RWPE2 (cell line): Measurements from ENCODE around the gene PTEN.
A peak's percentile ranks its signal among the peaks of the same experiment; 100 is the strongest.
"Not testable (repeated sequence)": the region's sequence is repeated elsewhere in the genome, so short reads cannot be mapped to it uniquely, and the experiment has no call there.

Experiments used
- ATAC-seq: fragments of 200-7000 bp; cut with Tn5 transposase; 3 replicates; pipeline ENCODE4 v1.9.1; 2021; ENCODE audit warnings: low read depth
- DNase-seq: peaks from one replicate; pipeline ENCODE4 v3.0.0-alpha.2; 2020; ENCODE audit warnings: low spot score
- H3K27ac ChIP-seq: fragments of 450-650 bp; 2 replicates; pipeline ENCODE4 v1.5.1; 2017; ENCODE audit warnings: mild to moderate bottlenecking; ENCODE audit not compliant: poor library complexity, severe bottlenecking
- H3K27me3 ChIP-seq: fragments of 250-450 bp; sonication (Bioruptor Pico); 2 replicates; pipeline ENCODE4 v1.5.1; 2021; ENCODE audit warnings: mild to moderate bottlenecking, moderate library complexity; ENCODE audit not compliant: insufficient read depth, poor library complexity, severe bottlenecking
- H3K36me3 ChIP-seq: fragments of 250-450 bp; sonication (Bioruptor Pico); 2 replicates; pipeline ENCODE4 v1.5.1; 2020; ENCODE audit warnings: low read depth, mild to moderate bottlenecking, moderate library complexity
- H3K4me1 ChIP-seq: fragments of 250-450 bp; sonication (Bioruptor Pico); 2 replicates; pipeline ENCODE4 v1.5.1; 2021; ENCODE audit warnings: mild to moderate bottlenecking, moderate library complexity; ENCODE audit not compliant: insufficient read depth, poor library complexity, severe bottlenecking
- H3K4me3 ChIP-seq: fragments of 250-450 bp; sonication (Bioruptor Pico); 2 replicates; pipeline ENCODE4 v1.5.1; 2021; ENCODE audit warnings: mild to moderate bottlenecking, moderate library complexity; ENCODE audit not compliant: severe bottlenecking
- H3K9me3 ChIP-seq: fragments of 250-450 bp; sonication (Bioruptor Pico); 2 replicates; pipeline ENCODE4 v1.5.1; 2021; ENCODE audit warnings: mild to moderate bottlenecking, moderate library complexity; ENCODE audit not compliant: severe bottlenecking
- TF ChIP-seq, protein P1 (sequence below): fragments of 450-650 bp; IDR thresholded peaks from one replicate; pipeline ENCODE4 v1.5.1; 2017; ENCODE audit warnings: mild to moderate bottlenecking, moderate library complexity; ENCODE audit not compliant: poor library complexity, severe bottlenecking

PTEN gene

DNA sequence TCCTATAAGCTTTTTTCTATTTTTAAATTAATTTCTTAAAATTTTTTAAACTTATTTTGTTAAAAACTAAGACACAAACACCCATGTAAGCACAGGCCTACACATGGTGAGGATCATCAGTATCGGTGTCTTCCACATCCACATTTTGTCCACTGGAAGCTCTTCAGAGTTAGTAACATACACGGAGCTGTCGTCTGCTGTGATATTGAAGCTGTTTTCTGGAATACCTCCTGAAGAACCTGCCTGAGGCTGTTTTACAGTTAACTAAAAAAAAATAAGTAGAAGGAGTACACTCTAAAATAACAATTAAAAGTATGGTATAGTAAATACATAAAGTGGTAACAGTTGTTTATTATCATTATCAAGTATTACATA, 17.8 kb upstream of the PTEN start:
- no peak for DNase-seq
- Histone ChIP-seq H3K27me3 (no peaks in the 10 kb centered on the region), H3K27ac (peak overlapping the region; percentile 48), H3K4me3 (no peak overlapping the region), H3K9me3 (no peaks in the 10 kb centered on the region), H3K4me1 (peaks cover 46% of the 10 kb centered on the region), H3K36me3 (no peaks in the 10 kb centered on the region)
- ATAC-seq, result peak; percentile 2; the same call in 2 of the 3 replicates
- TF ChIP-seq, protein P1, sequence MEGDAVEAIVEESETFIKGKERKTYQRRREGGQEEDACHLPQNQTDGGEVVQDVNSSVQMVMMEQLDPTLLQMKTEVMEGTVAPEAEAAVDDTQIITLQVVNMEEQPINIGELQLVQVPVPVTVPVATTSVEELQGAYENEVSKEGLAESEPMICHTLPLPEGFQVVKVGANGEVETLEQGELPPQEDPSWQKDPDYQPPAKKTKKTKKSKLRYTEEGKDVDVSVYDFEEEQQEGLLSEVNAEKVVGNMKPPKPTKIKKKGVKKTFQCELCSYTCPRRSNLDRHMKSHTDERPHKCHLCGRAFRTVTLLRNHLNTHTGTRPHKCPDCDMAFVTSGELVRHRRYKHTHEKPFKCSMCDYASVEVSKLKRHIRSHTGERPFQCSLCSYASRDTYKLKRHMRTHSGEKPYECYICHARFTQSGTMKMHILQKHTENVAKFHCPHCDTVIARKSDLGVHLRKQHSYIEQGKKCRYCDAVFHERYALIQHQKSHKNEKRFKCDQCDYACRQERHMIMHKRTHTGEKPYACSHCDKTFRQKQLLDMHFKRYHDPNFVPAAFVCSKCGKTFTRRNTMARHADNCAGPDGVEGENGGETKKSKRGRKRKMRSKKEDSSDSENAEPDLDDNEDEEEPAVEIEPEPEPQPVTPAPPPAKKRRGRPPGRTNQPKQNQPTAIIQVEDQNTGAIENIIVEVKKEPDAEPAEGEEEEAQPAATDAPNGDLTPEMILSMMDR, result no peak

DNA sequence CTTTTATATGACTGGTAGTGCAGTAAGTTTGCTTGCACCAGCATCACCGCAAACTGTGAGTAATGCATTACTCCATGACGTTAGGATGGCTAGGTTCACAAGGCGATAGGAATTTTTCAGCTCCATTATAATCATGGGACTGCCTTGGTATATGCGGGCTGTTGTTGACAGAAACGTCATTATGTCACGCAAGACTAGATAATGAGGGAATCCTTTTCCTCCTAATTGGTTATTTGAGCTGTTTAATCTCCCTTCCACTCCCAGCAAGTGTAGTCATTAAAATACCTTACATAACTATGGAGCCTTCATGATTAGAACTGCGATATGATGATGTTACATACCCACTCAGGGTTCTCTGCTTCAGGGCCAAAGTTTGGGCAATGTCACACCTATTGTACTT, 17.4 kb upstream of the PTEN start:
- peak overlapping the region; percentile 48 for H3K27ac ChIP-seq
- DNase-seq, result no peak
- TF ChIP-seq, protein P1, result no peak
- no peaks in the 10 kb centered on the region for H3K36me3 ChIP-seq
- peak; percentile 55 for ATAC-seq
- no peaks in the 10 kb centered on the region for H3K27me3 ChIP-seq
- H3K4me1 ChIP-seq, result peaks cover 46% of the 10 kb centered on the region
- H3K9me3 ChIP-seq, result no peaks in the 10 kb centered on the region
- H3K4me3 ChIP-seq, result no peak overlapping the region

DNA sequence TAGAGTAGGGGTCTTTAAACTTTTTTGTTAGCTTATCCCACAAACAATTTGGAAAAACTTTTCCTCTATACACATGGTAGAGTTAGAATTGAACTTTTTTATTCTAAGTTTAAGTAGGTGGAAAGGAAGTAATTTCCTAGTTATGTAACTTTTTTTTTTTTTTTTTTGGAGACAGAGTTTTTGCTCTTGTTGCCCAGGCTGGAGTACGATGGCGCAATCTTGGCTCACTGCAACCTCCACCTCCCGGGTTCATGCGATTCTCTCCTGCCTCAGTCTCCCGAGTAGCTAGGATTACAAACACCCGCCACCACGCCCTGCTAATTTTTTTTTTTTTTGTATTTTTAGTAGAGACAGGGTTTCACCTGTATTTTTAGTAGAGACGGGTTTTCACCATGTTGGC, 16.7 kb upstream of the PTEN start:
- not testable (repeated sequence) for H3K4me3 ChIP-seq, DNase-seq, H3K27ac ChIP-seq, H3K9me3 ChIP-seq, ATAC-seq, H3K36me3 ChIP-seq, H3K27me3 ChIP-seq
- H3K4me1 ChIP-seq, result peaks cover 46% of the 10 kb centered on the region

DNA sequence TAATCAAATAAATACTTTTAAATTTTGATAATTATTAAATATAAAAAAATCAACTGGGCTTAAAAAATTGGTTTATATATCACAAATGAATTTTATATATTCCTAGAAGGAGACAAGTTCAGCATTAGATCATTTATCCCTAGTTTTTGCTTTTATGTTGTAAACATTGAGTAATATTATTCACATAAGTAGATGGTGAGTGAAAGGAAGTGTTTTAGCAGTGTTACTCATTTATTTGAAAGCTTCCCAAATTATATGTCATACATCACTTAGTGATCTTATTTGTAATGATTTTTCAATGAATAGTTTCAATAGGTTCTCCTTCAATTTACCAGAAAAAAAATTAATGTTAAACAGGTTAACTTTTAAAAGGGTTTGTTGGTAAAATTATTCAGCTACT, 15.9 kb upstream of the PTEN start:
- TF ChIP-seq, protein P1, result no peak
- Histone ChIP-seq H3K36me3 (no peaks in the 10 kb centered on the region), H3K4me1 (peaks cover 44% of the 10 kb centered on the region), H3K27me3 (no peaks in the 10 kb centered on the region), H3K4me3 (no peak overlapping the region), H3K27ac (no peak overlapping the region), H3K9me3 (no peaks in the 10 kb centered on the region)
- DNase-seq (no peak), ATAC-seq (no peak)

DNA sequence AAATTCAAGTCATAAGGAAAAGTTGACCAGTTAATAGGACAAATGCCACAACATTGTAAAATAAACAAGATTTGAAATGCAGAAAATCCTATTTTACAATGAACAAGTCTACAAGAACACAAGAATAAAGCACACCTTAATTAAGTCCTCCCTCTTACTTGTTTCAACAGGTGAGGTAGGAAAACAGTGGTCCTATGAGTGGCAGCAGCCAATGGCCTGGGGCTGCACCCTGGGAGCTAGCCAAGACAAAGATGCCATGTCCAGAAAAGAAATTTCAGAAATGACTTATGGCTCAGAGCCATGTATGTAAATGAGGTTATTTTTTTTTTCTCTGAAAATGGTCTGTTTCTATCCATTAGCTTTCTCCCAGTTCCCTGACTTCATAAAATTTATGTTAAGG, 14.4 kb upstream of the PTEN start:
- ATAC-seq (no peak), DNase-seq (no peak)
- no peaks in the 10 kb centered on the region for H3K36me3 ChIP-seq
- H3K4me1 ChIP-seq, result peaks cover 33% of the 10 kb centered on the region
- H3K27me3 ChIP-seq, result no peaks in the 10 kb centered on the region
- H3K4me3 ChIP-seq, result no peak overlapping the region
- TF ChIP-seq, protein P1, result no peak
- no peaks in the 10 kb centered on the region for H3K9me3 ChIP-seq
- no peak overlapping the region for H3K27ac ChIP-seq
